GM12801 (cell line): ENCODE measurements around the gene ADGRL4.

ENCODE experiments used
- CTCF ChIP-seq: IDR thresholded peaks from one replicate; pipeline ENCODE4 v1.5.1; 2011; ENCODE audit warnings: control low read depth; ENCODE audit not compliant: insufficient read length; ENCODE audit errors: extremely low read depth

The ADGRL4 gene

GRCh38 chr1:78996791-78997190 is 9.7 kb downstream of the ADGRL4 start:
- no peak for TF ChIP-seq CTCF

GRCh38 chr1:78987042-78987441 is 19.5 kb downstream of the ADGRL4 start:
- TF ChIP-seq CTCF = no peak

- no peak for TF ChIP-seq CTCF
Observed at GRCh38 chr1:78980511-78980910, 26.0 kb downstream of the ADGRL4 start.

GRCh38 chr1:78972723-78973122 is 33.8 kb downstream of the ADGRL4 start:
- no peak for TF ChIP-seq CTCF

- TF ChIP-seq CTCF = no peak
Observed at GRCh38 chr1:78958711-78959110, 47.8 kb downstream of the ADGRL4 start.

GRCh38 chr1:78950826-78951225 is 55.7 kb downstream of the ADGRL4 start:
- no peak for TF ChIP-seq CTCF

GRCh38 chr1:78949227-78949626 is 57.3 kb downstream of the ADGRL4 start:
- TF ChIP-seq CTCF = no peak

- no peak for TF ChIP-seq CTCF
Observed at GRCh38 chr1:78919150-78919549, 87.4 kb downstream of the ADGRL4 start.
